ENCODE measurements around the gene SFXN5.

Gene SFXN5

GRCh38 chr2:73084971-73085370 lies 13.5 kb upstream of the SFXN5 start:
- TF ChIP-seq TAF1 (IDR thresholded peaks at IDR 0.05; ENCODE audit: low read depth) (no peak), REST (IDR thresholded peaks at IDR 0.05; ENCODE audit: low read depth) (no peak), MAX (IDR thresholded peaks at IDR 0.05) (no peak), YY1 (IDR thresholded peaks at IDR 0.05; ENCODE audit: low read depth) (no peak), CREB1 (IDR thresholded peaks at IDR 0.05; ENCODE audit: low read depth) (no peak), TCF12 (IDR thresholded peaks at IDR 0.05; ENCODE audit: low read depth) (no peak), CEBPB (IDR thresholded peaks at IDR 0.05) (no peak), USF1 (IDR thresholded peaks at IDR 0.05) (no peak), EP300 (IDR thresholded peaks at IDR 0.05; ENCODE audit: borderline replicate concordance) (no peak)

- TF ChIP-seq EP300 (IDR thresholded peaks at IDR 0.05; ENCODE audit: borderline replicate concordance): no peak
- no peak for TF ChIP-seq CREB1 (IDR thresholded peaks at IDR 0.05; ENCODE audit: low read depth)
- no peak for TF ChIP-seq YY1 (IDR thresholded peaks at IDR 0.05; ENCODE audit: low read depth)
- no peak for TF ChIP-seq TCF12 (IDR thresholded peaks at IDR 0.05; ENCODE audit: low read depth)
- no peak for TF ChIP-seq NFIC (IDR thresholded peaks at IDR 0.05)
- no peak for TF ChIP-seq TAF1 (IDR thresholded peaks at IDR 0.05; ENCODE audit: low read depth)
- TF ChIP-seq RAD21 (IDR thresholded peaks at IDR 0.05; ENCODE audit: low read depth): no peak
- no peak for TF ChIP-seq REST (IDR thresholded peaks at IDR 0.05; ENCODE audit: low read depth)
- no peak for TF ChIP-seq ZBTB7A (IDR thresholded peaks at IDR 0.05; ENCODE audit: low read depth)
Observed at GRCh38 chr2:73083886-73084800, 12.6 kb upstream of the SFXN5 start.

- TF ChIP-seq RAD21 (IDR thresholded peaks at IDR 0.05; ENCODE audit: low read depth): no peak
Observed at GRCh38 chr2:73082523-73083410, 11.3 kb upstream of the SFXN5 start.

GRCh38 chr2:73081181-73081671 lies 9.7 kb upstream of the SFXN5 start:
- TF ChIP-seq YY1 (IDR thresholded peaks at IDR 0.05; ENCODE audit: low read depth) (no peak), TAF1 (IDR thresholded peaks at IDR 0.05; ENCODE audit: low read depth) (no peak), TEAD4 (IDR thresholded peaks at IDR 0.05) (no peak), EP300 (IDR thresholded peaks at IDR 0.05; ENCODE audit: borderline replicate concordance) (no peak), ZBTB7A (IDR thresholded peaks at IDR 0.05; ENCODE audit: low read depth) (no peak), RAD21 (IDR thresholded peaks at IDR 0.05; ENCODE audit: low read depth) (no peak), MAX (IDR thresholded peaks at IDR 0.05) (no peak), CEBPB (IDR thresholded peaks at IDR 0.05) (no peak), REST (IDR thresholded peaks at IDR 0.05; ENCODE audit: low read depth) (no peak), CREB1 (IDR thresholded peaks at IDR 0.05; ENCODE audit: low read depth) (no peak), USF1 (IDR thresholded peaks at IDR 0.05) (no peak), FOXM1 (IDR thresholded peaks at IDR 0.05; ENCODE audit: borderline replicate concordance, low read depth) (no peak), NFIC (IDR thresholded peaks at IDR 0.05) (no peak), EGR1 (IDR thresholded peaks at IDR 0.05) (no peak), TCF12 (IDR thresholded peaks at IDR 0.05; ENCODE audit: low read depth) (no peak)
